GM04504 (cell line): Measurements from ENCODE around the gene SPACA4.

ENCODE experiments used
- DNase-seq: peaks from one replicate; pipeline ENCODE4 v3.0.0-alpha.2; 2012; ENCODE audit warnings: low read depth

SPACA4 gene

DNA sequence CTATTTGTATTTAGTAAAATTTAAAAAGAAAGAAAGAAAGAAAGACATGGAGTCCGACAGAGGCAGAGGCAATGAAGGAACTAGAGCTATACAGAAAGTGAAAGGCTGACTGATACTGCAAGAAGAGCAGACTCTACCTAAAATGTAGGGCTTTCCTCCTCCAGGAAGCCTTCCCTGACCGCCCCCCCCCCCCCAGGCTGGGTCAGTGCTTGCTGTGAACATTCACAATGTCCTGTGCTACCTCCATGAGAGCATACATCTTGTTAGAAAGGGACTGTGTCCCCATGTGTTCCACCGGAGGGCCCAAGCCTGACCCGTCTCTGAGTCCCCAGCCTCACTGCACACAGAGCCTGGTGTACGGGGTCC lies 45.1 kb downstream of the SPACA4 start:
- no peak for DNase-seq

DNA sequence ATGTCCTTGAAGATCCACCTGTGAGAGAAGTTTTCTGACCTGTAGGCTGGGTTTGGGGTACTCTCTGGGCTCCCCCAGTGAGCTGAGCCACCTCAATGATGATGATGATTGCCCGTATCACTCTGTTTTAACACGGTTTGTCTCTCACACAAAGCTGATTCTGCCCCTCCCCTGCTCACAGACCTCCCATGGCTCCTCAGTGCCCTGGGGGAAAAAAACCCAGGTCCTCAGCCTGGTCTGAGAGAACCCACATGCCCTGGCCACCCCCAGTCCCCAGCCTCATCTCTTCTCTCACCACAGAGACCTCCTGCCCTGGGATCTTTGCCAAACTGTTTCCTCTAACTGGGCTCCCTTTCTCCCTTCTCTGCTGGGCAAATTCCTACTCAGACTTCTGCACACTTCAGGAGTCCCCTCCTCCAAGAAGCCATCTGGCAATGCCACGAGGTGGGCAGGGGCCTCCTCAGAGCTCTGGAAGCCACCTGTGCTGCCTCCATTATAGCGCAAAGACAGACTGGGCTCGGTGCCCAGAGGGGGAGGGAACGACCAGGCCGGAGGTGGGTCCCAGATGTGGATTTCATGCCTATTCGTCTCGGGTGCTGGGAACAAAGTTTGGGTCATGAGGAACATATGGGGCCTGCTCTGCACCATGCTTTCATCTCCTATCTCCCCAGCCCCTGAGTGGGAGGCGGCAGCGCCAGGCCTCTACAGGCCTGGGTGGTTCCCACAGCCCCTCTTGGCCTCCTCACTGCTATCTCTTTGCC lies 47.9 kb downstream of the SPACA4 start:
- DNase-seq: no peak

DNA sequence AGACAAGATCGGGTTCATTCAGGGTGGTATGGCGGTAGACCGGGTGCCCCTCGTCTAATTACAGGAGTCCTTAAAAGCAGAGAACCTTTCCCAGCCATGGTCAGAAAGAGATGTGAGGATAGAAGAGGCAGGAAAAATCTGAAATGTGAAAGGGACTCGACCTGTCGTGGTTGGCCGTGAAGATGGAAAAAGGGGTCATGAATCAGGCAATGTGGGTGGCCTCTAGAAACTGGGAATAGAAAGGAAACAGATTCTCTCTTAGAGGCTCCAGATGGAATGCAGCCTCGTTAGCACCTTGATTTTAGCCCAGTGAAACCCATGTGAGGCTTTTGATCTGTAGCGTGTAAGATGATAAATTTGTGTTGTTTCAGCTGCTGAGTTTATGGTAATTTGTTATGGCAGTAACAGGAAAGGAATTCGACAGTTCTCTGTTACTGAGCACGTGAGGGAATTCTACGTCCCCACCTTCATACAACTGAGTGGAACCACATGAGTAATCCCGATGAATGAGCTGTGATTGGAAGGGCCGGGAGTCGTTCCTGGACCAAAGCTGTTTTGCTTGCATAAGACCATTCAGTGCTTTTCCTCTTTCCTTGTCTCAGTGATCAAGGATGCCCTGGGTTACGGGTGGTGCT lies 50.4 kb downstream of the SPACA4 start:
- peak; percentile 90 for DNase-seq
